Measurements from ENCODE around the gene TSPAN2. TPM values are rescaled to one million over a fixed set of nuclear protein-coding genes. Genes with fewer than 3 reads are reported as not detected.

Gene TSPAN2
- total RNA-seq, 4 donors from 2014 or later: 1.8 to 3.3 (median 2.6) TPM

DNA sequence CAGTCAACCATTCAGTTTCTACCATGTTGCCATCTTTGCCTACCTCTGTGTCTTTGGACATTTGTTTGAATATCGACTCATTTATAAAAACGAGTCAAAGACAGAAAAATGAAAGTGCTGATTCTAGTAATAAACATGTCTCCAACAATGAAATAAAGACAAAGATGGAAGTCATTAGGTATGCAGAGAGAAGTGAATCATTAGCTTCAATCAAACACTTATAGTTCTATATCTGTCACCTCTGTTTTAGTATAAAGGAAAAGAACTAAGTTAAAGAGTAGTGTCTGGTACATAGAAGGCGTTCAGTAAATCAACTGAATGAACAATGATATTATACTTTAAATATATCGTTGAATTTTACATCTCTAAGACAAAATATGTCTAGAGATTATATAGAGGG is 1.7 kb upstream of the TSPAN2 start:
- H3K4me1 ChIP-seq: peaks cover 0 to 17% (median 2%) of the 10 kb centered on the region in 4 donors
- H3K4me3 ChIP-seq: no peak overlapping the region
- no peaks in the 10 kb centered on the region for H3K9me3 ChIP-seq
- no peak for DNase-seq
- TF ChIP-seq CTCF (IDR thresholded peaks at IDR 0.05) (no peak), POLR2A (IDR thresholded peaks at IDR 0.05) (no peak)
- no peaks in the 10 kb centered on the region for H3K27me3 ChIP-seq
- H3K36me3 ChIP-seq: no peaks in the 10 kb centered on the region
- peak overlapping the region in 2 of 4 donors; percentile 73 to 85 for H3K27ac ChIP-seq

DNA sequence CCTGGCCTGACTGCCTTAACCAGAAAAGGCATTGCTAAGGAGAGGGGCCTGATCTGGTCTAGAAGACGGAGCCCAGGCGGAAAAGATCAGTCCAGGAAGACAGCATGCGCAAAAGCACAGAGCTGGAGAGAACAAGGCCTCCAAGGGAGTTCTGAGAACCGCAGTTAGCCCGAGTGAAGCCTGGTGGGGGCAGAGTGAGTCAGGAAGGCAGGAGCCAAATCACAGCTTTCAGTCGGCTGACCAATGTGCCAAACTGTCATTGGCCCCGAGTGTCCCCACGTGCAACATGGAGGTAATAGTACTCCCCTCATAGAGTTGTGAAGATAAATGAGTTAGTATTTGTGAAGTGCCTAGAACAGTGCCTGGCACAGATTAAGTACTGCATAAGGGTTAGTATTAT is 1.2 kb upstream of the TSPAN2 start:
- Histone ChIP-seq H3K4me1 (peaks cover 0 to 17% (median 2%) of the 10 kb centered on the region in 4 donors), H3K27me3 (no peaks in the 10 kb centered on the region), H3K36me3 (no peaks in the 10 kb centered on the region), H3K4me3 (no peak overlapping the region), H3K9me3 (no peaks in the 10 kb centered on the region), H3K27ac (peak overlapping the region in 2 of 4 donors; percentile 73 to 85)
- no peak for DNase-seq
- TF ChIP-seq CTCF (IDR thresholded peaks at IDR 0.05): no peak
- TF ChIP-seq POLR2A (IDR thresholded peaks at IDR 0.05): no peak

GRCh38 chr1:115090186-115090490 is 835 bp upstream of the TSPAN2 start:
- Histone ChIP-seq H3K27ac (peak overlapping the region in 2 of 4 donors; percentile 73 to 85), H3K9me3 (no peaks in the 10 kb centered on the region), H3K4me3 (peak overlapping the region; percentile 55 to 80 (median 70))

DNA sequence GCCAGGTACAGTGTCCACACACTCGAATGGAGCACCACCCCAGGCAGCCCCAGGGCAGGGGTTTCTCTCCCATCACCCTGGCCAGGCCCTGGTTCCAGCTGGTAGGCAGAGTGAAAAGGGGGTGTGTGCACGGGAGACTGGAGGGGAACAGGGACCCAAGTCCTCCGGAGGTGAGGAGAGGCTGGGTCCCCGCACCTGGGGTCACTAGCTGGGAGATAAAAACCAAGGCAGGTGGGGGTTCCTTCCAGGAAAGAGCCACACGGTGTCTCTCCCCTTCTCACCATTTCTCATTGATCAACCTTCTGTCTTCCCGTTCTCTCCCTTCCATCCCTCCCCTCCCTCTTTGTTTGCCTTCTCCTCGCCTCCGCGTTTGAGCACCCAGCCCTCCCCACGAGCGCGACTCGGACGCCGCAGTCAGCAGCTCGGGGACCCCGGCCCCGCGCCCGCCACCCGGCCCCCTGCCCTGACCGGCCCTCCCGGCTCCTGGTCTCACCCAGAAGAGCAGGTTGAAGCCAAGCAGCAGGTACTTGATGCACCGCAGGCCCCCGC is 358 bp downstream of the TSPAN2 start:
- no peaks in the 10 kb centered on the region for H3K9me3 ChIP-seq
- peak overlapping the region; percentile 55 to 80 (median 70) for H3K4me3 ChIP-seq
- H3K27me3 ChIP-seq: no peaks in the 10 kb centered on the region
- peak overlapping the region in 3 of 4 donors; percentile 62 to 85 (median 73) for H3K27ac ChIP-seq
- DNase-seq: no peak
- no peaks in the 10 kb centered on the region for H3K36me3 ChIP-seq
- TF ChIP-seq POLR2A (IDR thresholded peaks at IDR 0.05) (no peak), CTCF (IDR thresholded peaks at IDR 0.05) (no peak)
- H3K4me1 ChIP-seq: peaks cover 0 to 17% (median 2%) of the 10 kb centered on the region in 4 donors

More at GRCh38 chr1:115090186-115090490, 835 bp upstream of the TSPAN2 start:
- Histone ChIP-seq H3K4me1 (peaks cover 0 to 17% (median 2%) of the 10 kb centered on the region in 4 donors), H3K27me3 (no peaks in the 10 kb centered on the region), H3K36me3 (no peaks in the 10 kb centered on the region)
- TF ChIP-seq POLR2A (IDR thresholded peaks at IDR 0.05) (no peak), CTCF (IDR thresholded peaks at IDR 0.05) (no peak)
- DNase-seq: no peak

DNA sequence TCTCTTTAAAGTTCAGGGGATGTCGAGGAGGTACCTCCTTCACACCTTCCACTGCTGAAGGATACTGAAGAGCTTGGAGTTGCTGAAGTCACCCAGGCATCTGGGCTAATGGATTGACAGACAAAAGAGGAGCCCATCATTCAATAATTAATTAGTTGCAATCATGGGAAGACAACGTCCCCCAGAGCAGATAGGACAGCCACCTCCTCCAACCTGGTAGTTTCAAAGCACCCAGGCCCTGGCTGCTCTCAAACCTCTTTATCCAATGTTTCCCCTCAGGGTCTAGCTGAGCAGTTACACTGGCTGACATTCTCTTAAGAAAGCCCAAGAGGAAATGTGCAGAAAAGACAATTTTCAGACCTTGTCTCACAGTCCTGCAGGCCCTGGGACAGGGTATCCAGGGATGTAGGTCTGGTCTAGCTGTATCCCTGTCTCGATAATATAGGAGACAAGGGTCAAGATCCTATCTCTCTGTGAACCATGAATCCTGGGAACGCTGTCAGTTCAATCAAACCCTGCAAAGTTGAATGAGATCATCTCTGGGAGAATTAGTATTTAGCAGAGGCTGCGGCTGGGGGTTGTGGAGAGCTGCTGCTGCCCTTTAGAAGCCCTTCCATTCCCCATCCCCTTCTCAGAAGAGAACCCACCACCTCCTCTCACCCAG is 1.1 kb downstream of the TSPAN2 start:
- Histone ChIP-seq H3K4me3 (peak overlapping the region in 1 of 4 donors; percentile 80), H3K4me1 (peaks cover 0 to 17% (median 2%) of the 10 kb centered on the region in 4 donors), H3K9me3 (no peaks in the 10 kb centered on the region), H3K27me3 (no peaks in the 10 kb centered on the region), H3K36me3 (no peaks in the 10 kb centered on the region), H3K27ac (peak overlapping the region in 1 of 4 donors; percentile 85)
- DNase-seq: no peak
- TF ChIP-seq POLR2A (IDR thresholded peaks at IDR 0.05): no peak
- no peak for TF ChIP-seq CTCF (IDR thresholded peaks at IDR 0.05)

Measured in Peyer's patch (tissue), 4 donors.